Measurements from ENCODE around the gene FAM83B. TPM values are rescaled to one million over a fixed set of nuclear protein-coding genes. Genes with fewer than 3 reads are reported as not detected.

Gene FAM83B
- total and polyA plus RNA-seq, 2 donors (not counting 3 experiments of a cell fraction or from before 2014, with no cell fraction given), result not detected

DNA sequence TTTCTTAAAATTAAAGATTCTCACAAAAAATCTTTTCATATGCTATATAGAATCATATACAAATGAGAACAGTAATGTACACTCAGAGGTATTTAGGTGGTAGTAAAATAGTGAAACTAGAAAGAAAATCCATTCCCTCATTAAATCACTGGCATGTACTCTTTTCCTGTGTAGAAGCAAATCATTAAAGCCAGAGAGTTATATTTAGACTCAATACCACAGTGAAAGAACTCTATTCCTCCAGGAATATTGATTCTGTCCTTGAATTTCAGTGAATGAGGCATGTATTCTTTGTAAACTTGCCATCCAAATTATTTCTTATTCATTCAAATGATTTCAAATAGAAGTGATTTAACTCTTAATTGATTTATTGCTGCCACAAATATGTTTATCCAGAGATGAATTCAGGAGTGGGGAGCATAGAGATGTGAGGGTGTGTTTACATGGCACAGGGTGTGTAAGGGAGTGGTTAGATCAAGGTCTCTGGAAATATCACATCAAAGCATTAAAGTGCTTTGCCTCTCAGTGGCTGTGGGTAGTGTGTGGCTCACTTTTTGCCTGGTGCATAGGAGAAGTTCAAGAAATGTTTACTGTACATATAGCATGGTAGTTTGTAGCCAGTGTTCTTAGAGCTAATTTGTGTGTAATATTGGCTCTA is 141.2 kb downstream of the FAM83B start:
- Histone ChIP-seq H3K79me2 (ENCODE audit: control insufficient read depth, insufficient read depth, low read length) (no peaks in the 10 kb centered on the region), H3K9me1 (replicated peaks; ENCODE audit: control insufficient read depth, extremely low read depth, insufficient read depth, low read length) (no peaks in the 10 kb centered on the region), H3K4me2 (ENCODE audit: insufficient read depth, low read length) (no peak overlapping the region), H3K9ac (replicated peaks; ENCODE audit: extremely low read depth, insufficient read depth, low read length) (no peak overlapping the region), H4K20me1 (replicated peaks; ENCODE audit: control insufficient read depth, extremely low read depth, insufficient read depth, low read length) (no peaks in the 10 kb centered on the region), H3K4me1 (ENCODE audit: control insufficient read depth, extremely low read depth, insufficient read depth, low read length) (no peaks in the 10 kb centered on the region), H3K4me3 (replicated peaks in 1 of 3; ENCODE audit: insufficient read depth in 1 of 3, low read depth in 1 of 3, low read length in 3 of 3) (no peak overlapping the region), H3K9me3 (replicated peaks; ENCODE audit: control insufficient read depth, insufficient read depth, low read length) (no peaks in the 10 kb centered on the region), H3K36me3 (ENCODE audit: control insufficient read depth in 2 of 2, extremely low read depth in 1 of 2, insufficient read depth in 2 of 2, low read length in 2 of 2) (no peaks in the 10 kb centered on the region), H2AFZ (ENCODE audit: low read depth, low read length) (no peak overlapping the region), H3K27me3 (ENCODE audit: control insufficient read depth in 2 of 2, insufficient read depth in 2 of 2, low read length in 2 of 2) (no peaks in the 10 kb centered on the region), H3K27ac (ENCODE audit: insufficient read depth, low read depth, low read length) (no peak overlapping the region)
- ChIA-PET POLR2A (no interaction called here), CTCF (no interaction called here)
- DNase-seq (ENCODE audit: low read depth, low spot score) (no peak), FAIRE-seq (no peak)
- intact Hi-C loops (cut with micrococcal nuclease), result no loop called here
- no TSS peak for BruUV-seq (replicated peaks)
- TF ChIP-seq GATA2 (IDR thresholded peaks at IDR 0.05; ENCODE audit: insufficient read depth, insufficient read length, low read depth, low read length) (no peak), FOS (IDR thresholded peaks at IDR 0.05; ENCODE audit: borderline replicate concordance, insufficient read depth, low read length) (no peak), MYC (IDR thresholded peaks at IDR 0.05; ENCODE audit: low read depth, low read length) (no peak), POLR2A (IDR thresholded peaks at IDR 0.05; ENCODE audit: low read depth, low read length) (no peak), POLR2AphosphoS5 (IDR thresholded peaks at IDR 0.05; ENCODE audit: insufficient read depth, low read depth, low read length) (no peak), JUN (IDR thresholded peaks at IDR 0.05; ENCODE audit: borderline replicate concordance, insufficient read depth, insufficient read length, low read depth) (no peak), EZH2 (IDR thresholded peaks at IDR 0.05; ENCODE audit: borderline replicate concordance, low read depth, low read length, severe bottlenecking) (no peak)
- TF ChIP-seq, protein P1, sequence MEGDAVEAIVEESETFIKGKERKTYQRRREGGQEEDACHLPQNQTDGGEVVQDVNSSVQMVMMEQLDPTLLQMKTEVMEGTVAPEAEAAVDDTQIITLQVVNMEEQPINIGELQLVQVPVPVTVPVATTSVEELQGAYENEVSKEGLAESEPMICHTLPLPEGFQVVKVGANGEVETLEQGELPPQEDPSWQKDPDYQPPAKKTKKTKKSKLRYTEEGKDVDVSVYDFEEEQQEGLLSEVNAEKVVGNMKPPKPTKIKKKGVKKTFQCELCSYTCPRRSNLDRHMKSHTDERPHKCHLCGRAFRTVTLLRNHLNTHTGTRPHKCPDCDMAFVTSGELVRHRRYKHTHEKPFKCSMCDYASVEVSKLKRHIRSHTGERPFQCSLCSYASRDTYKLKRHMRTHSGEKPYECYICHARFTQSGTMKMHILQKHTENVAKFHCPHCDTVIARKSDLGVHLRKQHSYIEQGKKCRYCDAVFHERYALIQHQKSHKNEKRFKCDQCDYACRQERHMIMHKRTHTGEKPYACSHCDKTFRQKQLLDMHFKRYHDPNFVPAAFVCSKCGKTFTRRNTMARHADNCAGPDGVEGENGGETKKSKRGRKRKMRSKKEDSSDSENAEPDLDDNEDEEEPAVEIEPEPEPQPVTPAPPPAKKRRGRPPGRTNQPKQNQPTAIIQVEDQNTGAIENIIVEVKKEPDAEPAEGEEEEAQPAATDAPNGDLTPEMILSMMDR (IDR thresholded peaks at IDR 0.05; ENCODE audit: extremely low read depth in 1 of 2, insufficient read depth in 1 of 2, low read depth in 1 of 2, low read length in 2 of 2), result no peak
- TF ChIP-seq, protein P2, sequence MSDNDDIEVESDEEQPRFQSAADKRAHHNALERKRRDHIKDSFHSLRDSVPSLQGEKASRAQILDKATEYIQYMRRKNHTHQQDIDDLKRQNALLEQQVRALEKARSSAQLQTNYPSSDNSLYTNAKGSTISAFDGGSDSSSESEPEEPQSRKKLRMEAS (IDR thresholded peaks at IDR 0.05; ENCODE audit: insufficient read depth, insufficient read length), result no peak
- dilution Hi-C loops (cut with MboI; ENCODE audit: extremely low pct_ligation_motif_present, low sequenced_read_pairs), result no loop called here

All from endothelial cell of umbilical vein (primary cell).